NCI-H226 (cell line): ENCODE data around the gene ARHGEF3.
"Not testable (repeated sequence)": the region's sequence is repeated elsewhere in the genome, so short reads cannot be mapped to it uniquely, and the experiment has no call there.

Source experiments
- DNase-seq: peaks from one replicate; pipeline ENCODE4 v3.0.0-alpha.2; 2015

ARHGEF3 gene

GRCh38 chr3:56769116-56769707 lies 32.5 kb downstream of the ARHGEF3 start:
- no peak for DNase-seq

GRCh38 chr3:56764904-56765547 lies 36.7 kb downstream of the ARHGEF3 start:
- no peak for DNase-seq

GRCh38 chr3:56764184-56764583 lies 37.6 kb downstream of the ARHGEF3 start:
- no peak for DNase-seq

GRCh38 chr3:56763233-56763632 lies 38.5 kb downstream of the ARHGEF3 start:
- DNase-seq: no peak

GRCh38 chr3:56762718-56763117 lies 39.0 kb downstream of the ARHGEF3 start:
- DNase-seq: no peak

GRCh38 chr3:56761887-56762651 lies 39.7 kb downstream of the ARHGEF3 start:
- DNase-seq: no peak

GRCh38 chr3:56761023-56761422 lies 40.7 kb downstream of the ARHGEF3 start:
- no peak for DNase-seq

GRCh38 chr3:56759532-56759931 lies 42.2 kb downstream of the ARHGEF3 start:
- no peak for DNase-seq

GRCh38 chr3:56758539-56758981 lies 43.2 kb downstream of the ARHGEF3 start:
- DNase-seq: peak; percentile 45

- not testable (repeated sequence) for DNase-seq
Observed at GRCh38 chr3:56758042-56758441, 43.7 kb downstream of the ARHGEF3 start.

GRCh38 chr3:56754741-56755417 lies 46.9 kb downstream of the ARHGEF3 start:
- no peak for DNase-seq

GRCh38 chr3:56753206-56753820 lies 48.4 kb downstream of the ARHGEF3 start:
- no peak for DNase-seq

GRCh38 chr3:56751056-56751707 lies 50.6 kb downstream of the ARHGEF3 start:
- DNase-seq: no peak

GRCh38 chr3:56748663-56749231 lies 53.0 kb downstream of the ARHGEF3 start:
- no peak for DNase-seq

- DNase-seq: no peak
Observed at GRCh38 chr3:56747150-56747549, 54.6 kb downstream of the ARHGEF3 start.

GRCh38 chr3:56744016-56744415 lies 57.7 kb downstream of the ARHGEF3 start:
- no peak for DNase-seq

- DNase-seq: no peak
Observed at GRCh38 chr3:56742887-56743286, 58.9 kb downstream of the ARHGEF3 start.

- no peak for DNase-seq
Observed at GRCh38 chr3:56739036-56739435, 62.7 kb downstream of the ARHGEF3 start.

- DNase-seq: no peak
Observed at GRCh38 chr3:56737006-56737405, 64.7 kb downstream of the ARHGEF3 start.

GRCh38 chr3:56732109-56732508 lies 69.6 kb downstream of the ARHGEF3 start:
- DNase-seq: no peak

- no peak for DNase-seq
Observed at GRCh38 chr3:56725175-56725574, 76.6 kb downstream of the ARHGEF3 start.

- no peak for DNase-seq
Observed at GRCh38 chr3:56724676-56725075, 77.1 kb downstream of the ARHGEF3 start.
